NCI-H82 treated with DMSO at 0.1 percent for 48 hours (cell line): Measurements from ENCODE around the gene CCDC200.
"Not testable (repeated sequence)": the region's sequence is repeated elsewhere in the genome, so short reads cannot be mapped to it uniquely, and the experiment has no call there.

Source experiments
- DNase-seq: peaks from one replicate; lab custom pipeline; 2025; ENCODE audit not compliant: unreplicated experiment; lab: John Stamatoyannopoulos, UW

Gene CCDC200

GRCh38 chr17:43216762-43217613 is 11.4 kb downstream of the CCDC200 start:
- no peak for DNase-seq

- DNase-seq, result no peak
Observed at GRCh38 chr17:43216369-43216761, 12.1 kb downstream of the CCDC200 start.

- no peak for DNase-seq
Observed at GRCh38 chr17:43215341-43215740, 13.1 kb downstream of the CCDC200 start.

- no peak for DNase-seq
Observed at GRCh38 chr17:43213545-43213944, 14.9 kb downstream of the CCDC200 start.

GRCh38 chr17:43212641-43213490 is 15.6 kb downstream of the CCDC200 start:
- peak; percentile 66 for DNase-seq

GRCh38 chr17:43211480-43212402 is 16.7 kb downstream of the CCDC200 start, which contains the start of gene TMEM106A:
Gene TMEM106A (plus strand): TSS chr17:43211875. CDS start chr17:43213042, 1,167 bp downstream.
- DNase-seq, result peak; percentile 39

GRCh38 chr17:43211123-43211479 is 17.3 kb downstream of the CCDC200 start:
- no peak for DNase-seq

- no peak for DNase-seq
Observed at GRCh38 chr17:43210576-43210975, 17.8 kb downstream of the CCDC200 start.

- not testable (repeated sequence) for DNase-seq
Observed at GRCh38 chr17:43203013-43203412, 25.4 kb downstream of the CCDC200 start.

GRCh38 chr17:43200127-43200526 is 28.3 kb downstream of the CCDC200 start:
- no peak for DNase-seq

- no peak for DNase-seq
Observed at GRCh38 chr17:43199633-43200032, 28.8 kb downstream of the CCDC200 start.

GRCh38 chr17:43193251-43193650 is 35.2 kb downstream of the CCDC200 start:
- no peak for DNase-seq

GRCh38 chr17:43186656-43187055 is 41.8 kb downstream of the CCDC200 start:
- DNase-seq, result not testable (repeated sequence)

- no peak for DNase-seq
Observed at GRCh38 chr17:43183921-43184320, 44.5 kb downstream of the CCDC200 start.

GRCh38 chr17:43176119-43176570 is 52.3 kb downstream of the CCDC200 start:
- no peak for DNase-seq

GRCh38 chr17:43175213-43176118 is 53.0 kb downstream of the CCDC200 start:
- DNase-seq, result no peak

GRCh38 chr17:43171586-43172487 is 56.6 kb downstream of the CCDC200 start:
- DNase-seq, result peak; percentile 6
